K562 (cell line): ENCODE results near the gene HDHD3. TPM values are rescaled to one million over a fixed set of nuclear protein-coding genes. Genes with fewer than 3 reads are reported as not detected.

ENCODE experiments used
- ATAC-seq: fragments of 200-7000 bp; cut with Tn5 transposase; 3 replicates; pipeline ENCODE4 v1.9.1; 2020; ENCODE audit warnings: moderate library complexity
- BruUV-seq: library from RNA; stranded (reverse); fragments of 400-500 nt; replicated peaks from 2 replicates; lab custom pipeline; 2021; lab: Mats Ljungman, UMichigan
- CTCF ChIA-PET: fragments of 300-600 bp; formaldehyde crosslinking; extraction: SDS; loops from one replicate; lab custom pipeline; 2021; ENCODE audit warnings: low intra/inter-chr PET ratio; lab: Yijun Ruan, JAX
- POLR2A ChIA-PET: fragments of 300-600, 350-650 bp; sonication (Branson Sonifier 250); formaldehyde crosslinking; extraction: SDS; loops from one replicate; lab custom pipeline; 2021; ENCODE audit warnings: antibody characterized with exemption, inconsistent platforms; lab: Yijun Ruan, JAX
- DNase-seq, 4 experiments: peaks; one replicate each; pipeline versions ENCODE4 v3.0.0 to v3.0.0-alpha.2; 2011 to 2018; ENCODE audit warnings: low spot score in 3 of 4, mixed read lengths in 3 of 4; ENCODE audit errors: extremely low read depth in 1 of 4
- FAIRE-seq: peaks from 2 replicates; lab custom pipeline; 2011; peaks lifted over from hg19 to GRCh38; lab: Jason Lieb, UNC
- H2AFZ ChIP-seq: 2 replicates; pipeline ENCODE4 v1.6.0; 2011; ENCODE audit warnings: low read depth, low read length, control low read depth, inconsistent platforms
- H3K27ac ChIP-seq: fragments of 200-600 bp; 3 replicates; pipeline ENCODE4 v1.8.0; 2011; ENCODE audit warnings: low read depth, mild to moderate bottlenecking, control low read depth, inconsistent platforms, low read length, moderate library complexity, mixed read lengths; ENCODE audit errors: extremely low read depth
- H3K27me3 ChIP-seq, 2 experiments: fragments of 300-600 bp in 1 of 2; 2 replicates in 1 of 2; 3 replicates in 1 of 2; pipeline versions ENCODE4 v1.6.0 to v1.8.0; 2011; ENCODE audit warnings: inconsistent platforms in 2 of 2, low read length in 2 of 2, mild to moderate bottlenecking in 1 of 2, mixed read lengths in 1 of 2, moderate library complexity in 1 of 2; ENCODE audit not compliant: control insufficient read depth in 2 of 2, insufficient read depth in 2 of 2
- H3K36me3 ChIP-seq: fragments of 300-600 bp; 3 replicates; pipeline ENCODE4 v1.8.0; 2011; ENCODE audit warnings: mild to moderate bottlenecking, low read length, inconsistent platforms; ENCODE audit not compliant: control insufficient read depth, insufficient read depth
- H3K4me1 ChIP-seq, 2 experiments: fragments of 200-600 bp in 1 of 2; replicated peaks in 1 of 2; 2 replicates in 1 of 2; 3 replicates in 1 of 2; pipeline versions ENCODE4 v1.5.1 to v1.8.0; 2011; ENCODE audit warnings: inconsistent platforms in 2 of 2, low read length in 2 of 2, mild to moderate bottlenecking in 1 of 2, mixed read lengths in 1 of 2, moderate library complexity in 1 of 2; ENCODE audit not compliant: control insufficient read depth in 2 of 2, insufficient read depth in 2 of 2
- H3K4me2 ChIP-seq: 2 replicates; pipeline ENCODE4 v1.6.1; 2011; ENCODE audit warnings: low read length, control low read depth, inconsistent platforms, mixed read lengths; ENCODE audit not compliant: insufficient read depth
- H3K4me3 ChIP-seq: fragments of 200-600 bp; sonication (generic), shearing (Covaris generic); 2 replicates; pipeline ENCODE4 v1.5.1; 2016; ENCODE audit warnings: control low read depth, inconsistent platforms
- H3K79me2 ChIP-seq: fragments of 200-600 bp; 3 replicates; pipeline ENCODE4 v1.8.0; 2011; ENCODE audit warnings: low read length, inconsistent platforms; ENCODE audit not compliant: control insufficient read depth, insufficient read depth
- H3K9ac ChIP-seq, 2 experiments: 2 replicates each; pipeline versions ENCODE4 v1.6.0 to v1.6.1; 2011; ENCODE audit warnings: low read depth in 2 of 2, low read length in 2 of 2, control low read depth in 1 of 2, inconsistent platforms in 1 of 2, mild to moderate bottlenecking in 1 of 2, mixed read lengths in 1 of 2; ENCODE audit not compliant: insufficient read depth in 1 of 2
- H3K9me1 ChIP-seq: one replicate; pipeline ENCODE4 v1.6.0; 2011; ENCODE audit warnings: inconsistent platforms, mild to moderate bottlenecking, low read length, moderate library complexity; ENCODE audit not compliant: control insufficient read depth, insufficient read depth
- H3K9me3 ChIP-seq: replicated peaks from 2 replicates; pipeline ENCODE4 v1.5.1; 2011; ENCODE audit warnings: low read depth, low read length, inconsistent platforms; ENCODE audit not compliant: control insufficient read depth, insufficient read depth
- H4K20me1 ChIP-seq: replicated peaks from 2 replicates; pipeline ENCODE4 v1.6.1; 2011; ENCODE audit warnings: low read length, inconsistent platforms, mixed read lengths; ENCODE audit not compliant: control insufficient read depth, insufficient read depth
- ARID3A ChIP-seq: IDR thresholded peaks from 2 replicates; pipeline ENCODE4 v1.6.1; 2012; ENCODE audit warnings: low read depth, low read length, improper control_type of control experiment, borderline replicate concordance
- CEBPZ ChIP-seq: fragments of 150-350 bp; IDR thresholded peaks from 2 replicates; pipeline ENCODE4 v1.6.1; 2014; ENCODE audit warnings: low read depth, mild to moderate bottlenecking, low read length, borderline replicate concordance
- HOMEZ ChIP-seq: fragments of 250-450 bp; sonication (Bioruptor Pico); IDR thresholded peaks from 2 replicates; pipeline ENCODE4 v1.4.0; 2020; ENCODE audit warnings: mild to moderate bottlenecking, moderate library complexity
- ZC3H11A ChIP-seq: IDR thresholded peaks from 2 replicates; pipeline ENCODE4 v1.6.1; 2012; ENCODE audit warnings: low read depth, low read length, improper control_type of control experiment
- ZNF77 ChIP-seq: fragments of 250-450 bp; sonication (Bioruptor Pico); IDR thresholded peaks from 2 replicates; pipeline ENCODE4 v1.5.0; 2020
- ZZZ3 ChIP-seq: fragments of 450-650 bp; IDR thresholded peaks from 2 replicates; pipeline ENCODE4 v1.6.1; 2016; ENCODE audit warnings: antibody characterized with exemption, mild to moderate bottlenecking, moderate library complexity
- WGBS: fragments of 100-300 bp; shearing (Covaris generic); methylation state at CpG from one replicate; pipeline ENCODE4 v1.1.6; 2016; ENCODE audit warnings: low coverage, mixed read lengths; ENCODE audit not compliant: insufficient coverage; ENCODE audit errors: missing lambda C conversion rate; 5-methylcytosine and 5-hydroxymethylcytosine counted together
- in situ Hi-C: fragments of 300-500 bp; cut with MboI; formaldehyde crosslinking; loops from 4 replicates; pipeline ENCODE4 v1.15.0; 2018; ENCODE audit warnings: inconsistent platforms, mixed read lengths
- intact Hi-C: fragments of 100-400 bp; cut with micrococcal nuclease; formaldehyde crosslinking; loops from 2 replicates; pipeline ENCODE4 v1.14.2; 2022
- polyA plus RNA-seq, 8 experiments: library from polyadenylated mRNA; depleted of rRNA in 4 of 8; stranded (reverse) in 5 of 8; unstranded in 3 of 8; fragments of >200 nt; fragmentation: Nextera tagmentation in 2 of 8; fragmentation: Illumina TruSeq in 1 of 8; extraction: Ambion mirVana in 2 of 8; extraction: Trizol in 1 of 8; gene quantifications; 2 replicates each; pipeline versions ENCODE4 v1.2.1 to v1.2.3, GENCODE V29; 2011 to 2014; ENCODE audit warnings: inconsistent platforms in 1 of 8, missing spikeins in 1 of 8
- total RNA-seq, 7 experiments: library from RNA; depleted of rRNA in 6 of 7; stranded (reverse); fragments of >200 nt in 6 of 7; fragmentation: Illumina TruSeq in 2 of 7; extraction: Trizol in 2 of 7; gene quantifications; 2 replicates each; pipeline versions ENCODE4 v1.2.1 to v1.2.3, GENCODE V29; 2011 to 2021; ENCODE audit warnings: low replicate concordance in 1 of 7
- TF ChIP-seq, protein P1 (sequence below): fragments of 200-400 bp; formaldehyde crosslinking; IDR thresholded peaks from 2 replicates; pipeline ENCODE4 v1.6.1; 2017; ENCODE audit warnings: mild to moderate bottlenecking, low read depth, low read length, moderate library complexity

The HDHD3 gene
- total and polyA plus RNA-seq, 9 of the 15 experiments (the other 6 are each of a cell fraction or from before 2014, with no cell fraction given), result 1.1 to 19.1 (median 10.9) TPM

GRCh38 chr9:113328045-113328782, 48.6 kb downstream of the HDHD3 start:
- no TSS peak for BruUV-seq
- no peaks in the 10 kb centered on the region for H3K36me3 ChIP-seq
- TF ChIP-seq, protein P1, sequence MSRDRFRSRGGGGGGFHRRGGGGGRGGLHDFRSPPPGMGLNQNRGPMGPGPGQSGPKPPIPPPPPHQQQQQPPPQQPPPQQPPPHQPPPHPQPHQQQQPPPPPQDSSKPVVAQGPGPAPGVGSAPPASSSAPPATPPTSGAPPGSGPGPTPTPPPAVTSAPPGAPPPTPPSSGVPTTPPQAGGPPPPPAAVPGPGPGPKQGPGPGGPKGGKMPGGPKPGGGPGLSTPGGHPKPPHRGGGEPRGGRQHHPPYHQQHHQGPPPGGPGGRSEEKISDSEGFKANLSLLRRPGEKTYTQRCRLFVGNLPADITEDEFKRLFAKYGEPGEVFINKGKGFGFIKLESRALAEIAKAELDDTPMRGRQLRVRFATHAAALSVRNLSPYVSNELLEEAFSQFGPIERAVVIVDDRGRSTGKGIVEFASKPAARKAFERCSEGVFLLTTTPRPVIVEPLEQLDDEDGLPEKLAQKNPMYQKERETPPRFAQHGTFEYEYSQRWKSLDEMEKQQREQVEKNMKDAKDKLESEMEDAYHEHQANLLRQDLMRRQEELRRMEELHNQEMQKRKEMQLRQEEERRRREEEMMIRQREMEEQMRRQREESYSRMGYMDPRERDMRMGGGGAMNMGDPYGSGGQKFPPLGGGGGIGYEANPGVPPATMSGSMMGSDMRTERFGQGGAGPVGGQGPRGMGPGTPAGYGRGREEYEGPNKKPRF, result no peak
- TF ChIP-seq ZC3H11A (no peak), CEBPZ (no peak), ARID3A (no peak), ZNF77 (no peak), HOMEZ (CRISPR knock-in tag) (no peak), ZZZ3 (no peak)
- H3K79me2 ChIP-seq, result no peaks in the 10 kb centered on the region
- no peaks in the 10 kb centered on the region for H3K9me1 ChIP-seq
- no peak overlapping the region for H2AFZ ChIP-seq
- no peaks in the 10 kb centered on the region for H3K9me3 ChIP-seq
- FAIRE-seq, result no peak
- DNase-seq, result no peak
- no peak overlapping the region for H3K9ac ChIP-seq
- H3K27ac ChIP-seq, result no peak overlapping the region
- no peaks in the 10 kb centered on the region for H3K27me3 ChIP-seq
- H4K20me1 ChIP-seq, result no peaks in the 10 kb centered on the region
- in situ Hi-C loops, result no loop called here
- H3K4me3 ChIP-seq, result no peak overlapping the region
- CTCF ChIA-PET, result no interaction called here
- POLR2A ChIA-PET, result interaction anchor here (0.5 to 2.5 kb wide), 4 partner anchors 9 to 280 kb away, joined by 3 to 10 read pairs (median 3); partner anchors contain the start of gene WDR31
- ATAC-seq, result no peak
- intact Hi-C loops, result no loop called here
- no peak overlapping the region for H3K4me2 ChIP-seq
- H3K4me1 ChIP-seq, result peaks cover 0 to 6% of the 10 kb centered on the region in 2 experiments; a peak in 1 of 5 replicates
- WGBS, result 29% methylated on average over 3 of the region's 3 CpGs
